T-helper 1 cell treated with Interleukin-12 subunit alpha and Interleukin-12 subunit beta and Interleukin-4 antibody, amounts not matched to agents 30 μg/mL and 1 μg/mL, for 36 hours (primary cell): Measurements from ENCODE around the gene ABHD5.

Experiments
- H3K27ac Mint-ChIP-seq: one replicate; pipeline ENCODE4 v1.8.0; 2021; ENCODE audit warnings: mild to moderate bottlenecking, mixed read lengths
- H3K27me3 Mint-ChIP-seq: one replicate; pipeline ENCODE4 v1.8.0; 2021; ENCODE audit warnings: low read depth, mixed read lengths
- H3K36me3 Mint-ChIP-seq: one replicate; pipeline ENCODE4 v1.8.0; 2021; ENCODE audit warnings: low read depth, mixed read lengths
- H3K4me1 Mint-ChIP-seq: one replicate; pipeline ENCODE4 v1.8.0; 2021; ENCODE audit warnings: low read depth, mixed read lengths
- H3K4me3 Mint-ChIP-seq: one replicate; pipeline ENCODE4 v1.8.0; 2021; ENCODE audit warnings: mild to moderate bottlenecking, moderate library complexity, mixed read lengths
- H3K9me3 Mint-ChIP-seq: one replicate; pipeline ENCODE4 v1.8.0; 2021; ENCODE audit warnings: mixed read lengths

Gene ABHD5

GRCh38 chr3:43723121-43723734, 32.5 kb downstream of the ABHD5 start:
- H3K36me3 Mint-ChIP-seq: peaks cover 14% of the 10 kb centered on the region
- H3K27me3 Mint-ChIP-seq: no peaks in the 10 kb centered on the region
- H3K27ac Mint-ChIP-seq: no peak overlapping the region
- no peaks in the 10 kb centered on the region for H3K4me1 Mint-ChIP-seq
- H3K4me3 Mint-ChIP-seq: no peak overlapping the region
- no peaks in the 10 kb centered on the region for H3K9me3 Mint-ChIP-seq

- H3K36me3 Mint-ChIP-seq: peaks cover 4% of the 10 kb centered on the region
- H3K9me3 Mint-ChIP-seq: no peaks in the 10 kb centered on the region
- no peaks in the 10 kb centered on the region for H3K27me3 Mint-ChIP-seq
- no peak overlapping the region for H3K4me3 Mint-ChIP-seq
- no peak overlapping the region for H3K27ac Mint-ChIP-seq
- H3K4me1 Mint-ChIP-seq: no peaks in the 10 kb centered on the region
Observed at GRCh38 chr3:43726521-43726920, 35.8 kb downstream of the ABHD5 start.

GRCh38 chr3:43727930-43728329, 37.2 kb downstream of the ABHD5 start:
- no peaks in the 10 kb centered on the region for H3K4me1 Mint-ChIP-seq
- H3K27me3 Mint-ChIP-seq: no peaks in the 10 kb centered on the region
- H3K9me3 Mint-ChIP-seq: no peaks in the 10 kb centered on the region
- peaks cover 4% of the 10 kb centered on the region for H3K36me3 Mint-ChIP-seq
- no peak overlapping the region for H3K27ac Mint-ChIP-seq
- H3K4me3 Mint-ChIP-seq: no peak overlapping the region

- Mint-ChIP-seq H3K27me3 (no peaks in the 10 kb centered on the region), H3K4me3 (no peak overlapping the region), H3K9me3 (no peaks in the 10 kb centered on the region), H3K4me1 (no peaks in the 10 kb centered on the region), H3K36me3 (peaks cover 4% of the 10 kb centered on the region), H3K27ac (no peak overlapping the region)
Observed at GRCh38 chr3:43728476-43728875, 37.7 kb downstream of the ABHD5 start.

GRCh38 chr3:43728947-43729346, 38.2 kb downstream of the ABHD5 start:
- Mint-ChIP-seq H3K27me3 (no peaks in the 10 kb centered on the region), H3K27ac (no peak overlapping the region), H3K9me3 (no peaks in the 10 kb centered on the region)

GRCh38 chr3:43729707-43730414, 39.1 kb downstream of the ABHD5 start:
- no peaks in the 10 kb centered on the region for H3K27me3 Mint-ChIP-seq
- H3K4me3 Mint-ChIP-seq: no peak overlapping the region
- no peak overlapping the region for H3K27ac Mint-ChIP-seq
- no peaks in the 10 kb centered on the region for H3K9me3 Mint-ChIP-seq
- H3K36me3 Mint-ChIP-seq: peaks cover 7% of the 10 kb centered on the region
- H3K4me1 Mint-ChIP-seq: no peaks in the 10 kb centered on the region

More at GRCh38 chr3:43728947-43729346, 38.2 kb downstream of the ABHD5 start:
- no peaks in the 10 kb centered on the region for H3K4me1 Mint-ChIP-seq
- no peak overlapping the region for H3K4me3 Mint-ChIP-seq
- H3K36me3 Mint-ChIP-seq: peaks cover 5% of the 10 kb centered on the region

- H3K27me3 Mint-ChIP-seq: no peaks in the 10 kb centered on the region
- H3K36me3 Mint-ChIP-seq: peaks cover 7% of the 10 kb centered on the region
- no peaks in the 10 kb centered on the region for H3K4me1 Mint-ChIP-seq
- H3K27ac Mint-ChIP-seq: no peak overlapping the region
- no peak overlapping the region for H3K4me3 Mint-ChIP-seq
- H3K9me3 Mint-ChIP-seq: no peaks in the 10 kb centered on the region
Observed at GRCh38 chr3:43732747-43733425, 42.1 kb downstream of the ABHD5 start.

GRCh38 chr3:43733459-43734384, 43.0 kb downstream of the ABHD5 start:
- Mint-ChIP-seq H3K27me3 (no peaks in the 10 kb centered on the region), H3K27ac (no peak overlapping the region), H3K9me3 (no peaks in the 10 kb centered on the region), H3K4me3 (no peak overlapping the region), H3K4me1 (no peaks in the 10 kb centered on the region), H3K36me3 (peaks cover 7% of the 10 kb centered on the region)

GRCh38 chr3:43734685-43735084, 43.9 kb downstream of the ABHD5 start:
- no peak overlapping the region for H3K4me3 Mint-ChIP-seq
- H3K27me3 Mint-ChIP-seq: no peaks in the 10 kb centered on the region
- H3K9me3 Mint-ChIP-seq: no peaks in the 10 kb centered on the region
- H3K36me3 Mint-ChIP-seq: peaks cover 4% of the 10 kb centered on the region
- no peak overlapping the region for H3K27ac Mint-ChIP-seq
- no peaks in the 10 kb centered on the region for H3K4me1 Mint-ChIP-seq

GRCh38 chr3:43735618-43736017, 44.9 kb downstream of the ABHD5 start:
- no peaks in the 10 kb centered on the region for H3K27me3 Mint-ChIP-seq
- H3K9me3 Mint-ChIP-seq: no peaks in the 10 kb centered on the region
- H3K36me3 Mint-ChIP-seq: peaks cover 3% of the 10 kb centered on the region
- no peaks in the 10 kb centered on the region for H3K4me1 Mint-ChIP-seq
- H3K4me3 Mint-ChIP-seq: no peak overlapping the region
- no peak overlapping the region for H3K27ac Mint-ChIP-seq

GRCh38 chr3:43736558-43737440, 46.1 kb downstream of the ABHD5 start:
- Mint-ChIP-seq H3K4me3 (no peak overlapping the region), H3K36me3 (peaks cover 3% of the 10 kb centered on the region), H3K27me3 (no peaks in the 10 kb centered on the region), H3K27ac (no peak overlapping the region), H3K4me1 (no peaks in the 10 kb centered on the region), H3K9me3 (no peaks in the 10 kb centered on the region)

GRCh38 chr3:43738305-43738704, 47.6 kb downstream of the ABHD5 start:
- H3K27me3 Mint-ChIP-seq: no peaks in the 10 kb centered on the region
- no peaks in the 10 kb centered on the region for H3K9me3 Mint-ChIP-seq
- H3K36me3 Mint-ChIP-seq: peaks cover 3% of the 10 kb centered on the region
- no peak overlapping the region for H3K4me3 Mint-ChIP-seq
- no peaks in the 10 kb centered on the region for H3K4me1 Mint-ChIP-seq
- H3K27ac Mint-ChIP-seq: no peak overlapping the region

GRCh38 chr3:43742920-43743319, 52.2 kb downstream of the ABHD5 start:
- Mint-ChIP-seq H3K4me3 (no peak overlapping the region), H3K27me3 (no peaks in the 10 kb centered on the region), H3K9me3 (no peaks in the 10 kb centered on the region), H3K36me3 (no peaks in the 10 kb centered on the region), H3K4me1 (no peaks in the 10 kb centered on the region), H3K27ac (no peak overlapping the region)
